ENCODE data around the gene CORO6.
"Not testable (repeated sequence)": the region's sequence is repeated elsewhere in the genome, so short reads cannot be mapped to it uniquely, and the experiment has no call there.

CORO6 gene

DNA sequence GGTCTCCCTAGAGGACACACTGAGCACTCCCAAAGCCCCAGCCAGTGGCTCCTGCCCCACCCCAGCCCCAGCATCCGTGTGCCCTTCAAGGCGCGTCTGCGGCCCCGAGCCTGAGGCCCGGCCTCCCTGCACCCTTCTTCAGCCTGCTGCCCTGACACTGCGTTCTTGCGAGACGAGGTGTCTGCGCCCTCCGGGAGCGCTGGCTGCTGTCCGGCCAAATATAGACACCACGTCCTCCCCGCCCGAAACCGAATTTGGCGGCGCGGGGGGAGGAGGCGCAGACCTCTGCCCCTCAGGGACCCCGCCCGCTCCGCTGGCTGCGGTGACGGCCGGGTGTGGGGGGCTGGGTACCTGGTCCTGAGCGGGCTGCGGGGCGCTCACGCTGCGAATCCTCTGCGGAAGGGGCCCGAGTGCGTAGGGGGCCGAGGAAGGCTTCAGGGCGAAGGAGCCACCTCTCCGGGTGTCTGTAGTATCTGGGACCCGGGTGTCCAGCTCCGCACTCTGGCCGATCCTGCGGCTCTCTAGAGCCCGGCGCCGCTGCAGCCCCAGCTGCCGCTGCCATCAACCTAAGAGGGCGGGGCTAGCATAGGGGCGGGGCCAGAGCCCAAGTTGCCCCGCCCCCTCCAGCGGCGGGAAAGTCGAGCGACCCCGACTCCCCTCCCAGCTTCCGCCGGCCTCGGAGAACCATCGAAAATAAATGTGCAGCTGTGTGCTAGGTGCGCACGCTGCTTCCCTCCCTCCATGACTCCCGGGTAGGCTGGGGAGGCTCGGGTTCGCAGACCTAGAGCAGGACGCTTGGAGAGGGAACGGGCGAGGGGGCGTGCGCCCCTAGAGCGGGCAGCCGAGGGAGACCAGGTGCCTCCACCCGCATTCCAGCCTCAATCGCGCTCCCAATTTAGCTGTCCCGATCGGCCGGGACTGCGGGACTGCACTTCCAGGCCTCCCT lies at the start of gene CORO6:
CORO6 (minus strand) TSS at position 576 of the 946 bp plus-strand sequence. CDS start 1,491 bp downstream, outside the sequence.
- DNase-seq = no peak

DNA sequence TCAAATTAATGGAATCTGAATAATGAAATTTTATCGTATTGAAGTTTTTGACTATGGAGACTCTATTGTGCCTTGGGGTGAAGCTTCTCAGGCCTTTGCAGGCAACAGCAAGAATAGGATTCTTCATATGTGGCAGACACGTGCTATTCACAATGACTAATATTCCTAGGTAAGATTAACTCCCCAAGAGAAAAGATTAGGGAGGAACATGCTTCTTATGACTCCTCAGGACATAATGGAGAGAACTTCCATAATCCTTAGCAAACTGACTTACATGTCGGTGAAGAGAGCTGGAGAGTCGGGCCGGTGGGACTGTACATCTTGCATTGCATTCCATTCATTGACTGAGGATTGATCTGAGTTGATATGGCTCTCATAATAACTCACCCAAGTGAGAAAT lies 48.9 kb upstream of the CORO6 start:
- DNase-seq = no peak

DNA sequence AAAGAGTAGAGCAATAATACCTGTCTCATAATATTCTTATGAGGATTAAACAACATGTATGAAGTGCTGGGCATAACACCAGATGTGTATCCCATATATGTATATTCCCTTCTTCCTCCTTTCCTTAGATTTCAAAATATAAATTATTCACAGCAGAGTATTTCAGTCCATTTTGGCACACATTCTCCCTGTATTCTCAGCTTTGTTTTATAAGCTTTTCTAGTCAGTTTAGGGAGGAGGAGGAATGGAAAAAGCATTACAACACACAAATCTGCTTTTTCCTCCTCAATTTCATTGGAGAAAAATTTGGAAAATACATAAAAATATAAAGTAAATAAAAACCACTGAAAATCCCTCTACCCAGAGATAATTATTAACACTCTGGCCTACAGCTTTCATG lies 46.6 kb upstream of the CORO6 start:
- DNase-seq = no peak

DNA sequence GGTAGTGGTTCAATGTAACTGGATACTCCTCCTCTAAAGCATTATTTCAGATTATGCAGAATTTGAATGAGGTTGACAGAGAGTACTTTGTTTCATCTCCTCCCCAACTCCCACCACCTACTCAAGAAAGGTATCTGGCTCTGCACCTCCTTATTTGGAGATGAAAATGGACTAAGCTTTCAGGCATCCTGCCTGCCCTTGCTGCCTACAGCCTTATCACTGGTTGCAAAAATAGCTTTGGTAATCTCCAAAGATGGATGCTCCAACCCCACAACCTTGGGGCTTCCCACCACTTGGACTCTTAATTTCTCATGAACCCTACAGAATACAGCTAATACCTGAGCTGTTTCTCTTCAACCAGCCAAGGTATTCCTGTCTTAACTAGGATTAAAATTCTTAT lies 45.3 kb upstream of the CORO6 start:
- DNase-seq = no peak

DNA sequence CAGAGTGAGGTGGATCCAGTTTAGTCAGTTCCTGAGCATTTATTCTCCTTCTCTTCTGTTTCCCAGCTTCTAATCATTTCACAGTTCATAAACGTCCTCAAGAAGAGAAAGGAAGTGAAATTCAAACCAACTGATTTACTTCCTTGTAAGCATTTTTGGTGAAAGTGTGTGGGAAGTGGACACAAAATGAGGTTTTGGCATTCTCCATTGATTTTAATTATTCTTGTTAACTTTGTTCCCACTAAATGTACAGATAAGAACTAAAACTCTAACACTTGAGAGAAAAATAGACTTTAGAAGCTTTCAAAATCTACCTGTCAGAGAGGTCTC lies 42.7 kb upstream of the CORO6 start:
- DNase-seq = no peak

DNA sequence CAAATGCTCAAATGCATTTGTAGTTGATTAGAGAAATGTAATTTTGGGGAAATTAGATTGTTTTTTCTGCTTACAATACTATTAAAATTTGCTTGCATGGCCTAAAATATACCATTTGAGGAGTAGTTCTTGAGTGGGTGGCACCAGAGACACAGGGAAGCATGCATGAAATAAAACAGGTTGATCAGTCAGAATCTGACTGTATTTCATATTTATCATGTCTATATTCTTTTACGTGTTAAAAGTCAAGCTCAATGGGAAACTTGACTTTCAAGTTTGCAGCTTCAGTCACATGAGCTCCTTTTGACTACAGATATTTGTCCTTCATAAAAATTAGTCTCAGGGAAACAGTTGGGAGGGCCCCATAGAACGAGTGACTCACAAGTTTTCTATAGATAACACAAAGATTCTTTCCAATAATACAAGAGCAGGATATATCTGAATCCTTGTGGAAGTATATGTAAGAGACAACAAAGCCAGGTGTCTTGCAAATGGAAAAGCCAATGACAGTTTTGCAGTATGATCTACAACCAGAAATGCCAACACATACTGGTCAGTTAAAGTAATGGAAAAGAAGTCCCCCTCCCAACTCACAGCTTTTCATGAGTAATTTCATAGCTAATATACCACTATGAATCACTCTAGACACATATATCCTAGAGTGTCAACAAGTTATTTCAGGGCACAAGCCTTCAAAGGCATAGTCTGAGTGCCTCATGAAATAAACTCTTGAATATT lies 42.2 kb upstream of the CORO6 start:
- no peak for DNase-seq

DNA sequence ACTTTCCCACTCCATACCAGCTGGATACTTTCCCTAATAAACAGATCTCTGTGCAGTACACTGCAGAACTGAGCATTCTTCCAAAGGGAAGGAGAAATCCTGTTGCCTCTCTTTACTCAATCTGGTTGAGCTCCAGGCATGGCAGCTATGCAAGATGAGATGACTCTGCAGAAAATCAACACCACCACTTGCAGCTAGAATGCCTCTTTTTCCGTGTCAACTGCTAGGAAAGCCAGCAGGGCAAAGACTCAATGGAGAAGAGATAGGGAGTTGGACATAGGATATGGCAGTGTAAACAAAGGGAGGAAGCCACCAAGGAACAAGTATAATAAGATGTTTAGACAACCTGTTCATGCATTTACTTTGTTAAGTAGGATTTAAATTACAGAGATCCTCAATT lies 40.4 kb upstream of the CORO6 start:
- no peak for DNase-seq

DNA sequence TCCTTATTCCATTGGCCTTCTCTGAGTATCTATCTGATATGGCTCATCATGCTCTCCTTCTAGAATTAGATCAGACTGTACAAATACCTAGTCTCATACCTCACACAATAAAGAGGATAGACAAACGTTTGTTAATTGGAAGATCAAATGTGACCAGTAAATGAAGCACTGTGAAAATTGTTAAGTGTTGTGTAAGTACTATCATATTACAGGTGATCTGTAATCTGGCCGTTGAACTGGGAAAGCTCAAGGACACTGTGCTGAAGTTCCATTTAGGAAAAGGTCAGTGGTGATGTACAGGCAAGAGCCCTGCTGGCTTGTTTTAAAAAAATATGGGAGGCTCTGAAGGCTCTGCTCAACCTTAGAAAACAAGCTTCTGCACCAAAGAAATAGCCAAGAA lies 38.5 kb upstream of the CORO6 start:
- DNase-seq = no peak

DNA sequence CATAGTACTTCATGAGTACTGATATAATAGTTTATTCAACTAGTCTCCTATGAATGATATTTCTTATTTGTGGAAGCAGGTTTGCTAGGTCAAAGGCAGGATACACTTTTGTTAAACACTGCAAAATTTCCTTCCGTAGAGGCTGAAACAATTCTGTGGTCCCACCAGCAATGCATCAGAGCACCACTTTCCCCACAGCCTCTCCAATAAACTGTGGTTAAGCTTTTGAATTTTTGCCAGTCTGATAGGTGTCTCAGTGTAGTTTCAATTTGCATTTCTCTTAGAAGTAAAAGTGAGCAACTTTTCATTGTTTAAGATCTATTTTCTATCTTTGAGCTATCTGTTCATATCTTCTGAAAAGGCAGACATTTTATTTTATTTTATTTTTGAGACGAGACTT lies 36.4 kb upstream of the CORO6 start:
- no peak for DNase-seq

DNA sequence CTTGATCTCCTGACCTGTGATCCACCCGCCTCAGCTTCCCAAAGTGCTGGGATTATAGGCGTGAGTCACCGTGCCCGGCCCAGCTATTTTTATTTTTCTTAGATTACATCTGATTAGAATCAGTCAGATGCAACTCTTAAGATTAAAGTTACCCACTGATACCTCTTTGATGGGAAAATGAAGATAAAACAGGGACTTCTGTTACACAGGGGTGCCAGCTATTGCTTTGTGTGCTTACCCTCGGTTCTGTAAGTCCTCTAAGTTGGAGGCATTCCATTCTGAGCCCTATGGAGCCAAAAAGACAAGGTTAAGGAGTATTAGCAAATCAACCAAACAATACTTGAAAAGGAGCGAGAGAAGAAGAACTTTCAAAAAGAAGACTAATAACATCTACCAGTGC lies 32.6 kb upstream of the CORO6 start:
- no peak for DNase-seq

DNA sequence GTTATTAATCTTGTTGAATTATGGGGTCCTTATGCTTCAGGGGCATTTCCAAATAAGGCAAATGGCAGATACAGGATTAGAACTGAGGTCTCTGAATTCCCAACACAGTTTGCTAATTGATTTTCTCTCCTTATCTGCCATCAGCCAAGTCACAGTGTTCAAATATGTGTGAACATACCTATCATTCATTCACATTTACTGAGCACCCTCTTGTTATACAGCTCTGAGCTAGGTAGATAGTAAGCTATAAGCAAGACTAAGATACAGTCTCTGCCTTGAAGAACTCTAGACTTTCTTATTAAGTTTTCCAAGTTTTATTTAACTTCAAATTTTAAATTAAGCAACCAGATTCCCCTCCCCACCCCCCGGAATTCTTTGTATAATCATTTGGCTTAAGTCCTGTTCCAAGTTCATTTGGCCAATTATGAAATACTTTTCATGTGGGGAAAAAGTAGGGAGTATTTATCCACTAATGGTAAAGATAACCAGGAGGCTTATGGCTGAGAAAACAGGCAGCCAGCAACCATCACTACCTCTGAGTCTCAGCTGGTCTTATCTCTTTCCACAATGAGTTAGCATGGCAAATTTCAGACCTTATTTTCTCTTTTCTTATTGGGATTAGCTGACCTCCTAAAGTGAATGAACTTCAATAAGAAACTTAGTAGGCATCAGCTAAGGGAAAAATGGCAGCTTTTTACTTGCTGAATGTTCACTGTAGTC lies 31.4 kb upstream of the CORO6 start:
- no peak for DNase-seq

DNA sequence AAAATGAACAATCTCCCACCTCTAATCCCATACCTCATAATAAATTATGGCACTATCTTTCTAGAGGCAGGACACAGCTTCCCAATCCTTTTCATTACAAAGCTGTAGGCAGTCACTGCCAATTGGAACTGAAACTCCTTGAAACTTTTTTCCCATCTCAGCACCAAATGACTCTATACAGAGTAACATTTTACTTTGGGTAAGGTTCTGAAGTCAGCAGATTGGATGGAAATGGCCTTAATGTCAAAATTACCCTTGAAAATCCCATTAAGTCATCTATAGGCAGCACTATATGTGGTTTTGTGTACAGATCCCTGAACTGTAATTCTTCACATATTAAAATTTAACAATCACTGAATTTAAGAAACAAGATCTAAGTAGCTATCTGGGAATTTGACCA lies 30.3 kb upstream of the CORO6 start:
- DNase-seq = no peak

DNA sequence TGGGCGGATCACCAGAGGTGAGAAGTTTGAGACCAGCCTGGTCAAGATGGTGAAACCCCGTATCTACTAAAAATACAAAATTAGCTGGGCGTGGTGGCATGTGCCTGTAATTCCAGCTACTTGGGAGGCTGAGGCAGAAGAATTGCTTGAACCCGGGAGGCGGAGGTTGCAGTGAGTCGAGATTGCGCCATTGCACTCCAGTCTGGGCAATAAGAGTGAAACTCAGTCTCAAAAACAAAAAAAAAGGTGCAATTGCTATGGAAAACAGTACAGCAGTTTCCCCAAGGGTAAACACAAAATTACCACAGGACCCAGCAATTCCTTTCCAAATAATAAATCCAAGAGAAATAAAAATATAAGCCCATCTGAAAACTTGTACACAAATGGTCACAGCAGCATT lies 29.2 kb upstream of the CORO6 start:
- not testable (repeated sequence) for DNase-seq

DNA sequence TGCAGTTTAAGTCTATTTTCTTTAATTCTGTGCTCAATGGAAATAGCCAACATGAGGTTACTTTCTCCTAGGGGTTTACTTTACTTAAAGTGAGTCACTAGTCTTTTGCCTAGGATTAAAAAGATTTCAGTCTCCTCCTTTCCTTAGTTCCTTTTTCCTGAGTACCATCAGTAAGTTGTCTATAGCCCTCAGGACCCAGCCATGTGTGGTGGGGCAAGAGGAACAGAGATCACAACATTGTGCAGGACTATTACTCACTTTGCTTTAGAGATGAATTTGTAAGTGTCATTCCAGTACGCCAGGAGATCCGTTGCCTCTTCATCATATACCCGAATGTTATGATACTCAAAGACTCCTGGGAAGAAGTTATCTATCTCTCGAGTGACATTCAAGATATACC lies 27.7 kb upstream of the CORO6 start:
- DNase-seq = no peak

DNA sequence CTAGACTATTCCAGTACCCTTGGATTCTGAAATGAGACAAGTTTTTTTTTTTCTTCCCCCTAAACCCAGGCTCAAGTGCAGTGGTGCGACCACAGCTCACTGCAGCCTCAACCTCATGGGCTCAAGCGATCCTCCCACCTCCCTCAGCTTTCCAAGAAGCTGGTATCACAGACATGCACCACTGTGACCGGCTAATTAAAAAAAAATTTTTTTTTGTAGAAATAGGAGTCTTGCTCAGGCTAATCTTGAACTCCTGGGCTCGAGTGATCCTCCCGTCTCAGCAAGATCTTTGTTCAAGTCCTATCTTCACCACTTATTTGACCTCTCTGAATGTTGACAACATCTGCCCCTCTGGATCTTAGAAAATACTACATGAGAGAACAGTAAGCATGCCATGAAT lies 26.6 kb upstream of the CORO6 start:
- DNase-seq = no peak

DNA sequence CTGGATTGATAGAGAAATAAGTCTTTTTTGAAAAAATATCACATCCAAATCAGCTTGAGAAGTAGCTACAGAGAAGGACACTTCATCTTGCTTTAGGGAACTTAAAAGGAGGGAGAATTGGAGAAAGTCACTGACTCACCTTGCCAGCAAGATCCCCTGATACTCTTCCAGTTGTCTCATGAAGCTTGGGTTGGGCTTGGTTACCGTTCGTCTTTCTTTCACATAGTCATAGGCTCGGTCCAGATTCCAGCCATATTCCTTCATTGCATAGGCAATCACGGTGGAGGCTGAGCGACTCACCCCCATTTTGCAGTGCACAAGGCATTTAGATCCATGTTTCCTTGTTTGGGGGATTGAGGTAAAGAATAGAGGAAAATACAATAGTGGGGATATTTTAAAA lies 25.3 kb upstream of the CORO6 start:
- no peak for DNase-seq

DNA sequence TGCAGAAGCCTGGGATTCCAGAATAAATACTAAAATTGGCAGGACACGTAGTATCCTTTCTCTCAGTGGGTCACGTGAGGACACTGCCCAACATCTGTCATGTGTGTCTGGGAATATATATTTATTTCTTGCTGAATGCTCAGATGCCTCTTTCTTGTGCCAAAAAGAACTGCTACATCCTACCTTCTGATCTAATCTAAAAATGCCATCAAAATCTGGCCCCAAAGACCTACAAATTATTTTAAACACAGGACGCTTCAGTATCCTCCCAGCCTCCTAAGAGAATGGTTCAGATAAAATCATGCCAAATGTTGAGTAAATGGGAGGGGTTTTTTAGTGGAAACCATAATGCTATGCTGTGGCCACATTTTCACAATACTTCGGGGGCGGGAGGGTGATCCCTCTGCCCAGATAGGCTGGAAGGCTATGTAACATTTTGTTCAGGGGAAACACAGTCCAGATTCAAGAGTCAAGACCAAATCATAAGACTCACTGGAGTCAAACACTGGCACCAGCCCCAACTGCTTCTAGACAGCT lies 22.9 kb upstream of the CORO6 start:
- no peak for DNase-seq

DNA sequence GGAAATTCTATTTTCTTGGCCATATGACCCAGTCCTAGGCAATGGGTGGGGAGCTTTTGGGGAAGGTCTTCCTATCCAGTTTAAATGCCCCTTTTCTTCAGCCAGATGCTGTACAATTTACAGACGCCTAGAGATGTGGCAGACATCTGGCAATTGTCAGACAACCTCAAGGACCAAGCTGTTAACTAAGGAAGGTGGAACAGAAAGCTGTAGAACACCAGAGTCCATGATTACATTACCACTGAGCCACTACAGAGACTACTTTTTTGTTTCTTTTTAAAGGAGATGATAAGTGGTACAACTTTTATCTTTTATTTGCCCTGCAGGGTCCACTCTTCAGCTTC lies 21.1 kb upstream of the CORO6 start:
- DNase-seq = no peak

DNA sequence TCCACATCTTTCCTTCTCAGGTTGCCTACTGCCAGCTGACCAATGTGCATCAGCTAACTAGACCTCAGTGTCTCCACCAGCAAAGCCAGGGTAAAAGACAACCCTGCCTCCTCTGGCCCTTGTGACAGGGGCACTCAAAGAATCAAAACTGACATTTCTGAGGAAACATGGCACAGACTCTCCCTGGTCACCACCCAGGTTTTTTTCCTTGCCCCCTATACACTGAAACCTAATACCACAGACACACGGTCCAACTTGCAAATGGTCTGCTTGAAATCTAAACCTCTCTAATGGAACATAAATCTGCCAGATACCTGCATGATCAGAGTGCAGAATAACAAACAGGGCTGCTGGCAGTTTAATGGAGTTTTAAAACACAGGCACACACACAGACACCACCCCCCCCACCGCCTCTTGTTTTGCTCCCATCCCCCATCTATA lies 19.5 kb upstream of the CORO6 start:
- peak; percentile 69 for DNase-seq

DNA sequence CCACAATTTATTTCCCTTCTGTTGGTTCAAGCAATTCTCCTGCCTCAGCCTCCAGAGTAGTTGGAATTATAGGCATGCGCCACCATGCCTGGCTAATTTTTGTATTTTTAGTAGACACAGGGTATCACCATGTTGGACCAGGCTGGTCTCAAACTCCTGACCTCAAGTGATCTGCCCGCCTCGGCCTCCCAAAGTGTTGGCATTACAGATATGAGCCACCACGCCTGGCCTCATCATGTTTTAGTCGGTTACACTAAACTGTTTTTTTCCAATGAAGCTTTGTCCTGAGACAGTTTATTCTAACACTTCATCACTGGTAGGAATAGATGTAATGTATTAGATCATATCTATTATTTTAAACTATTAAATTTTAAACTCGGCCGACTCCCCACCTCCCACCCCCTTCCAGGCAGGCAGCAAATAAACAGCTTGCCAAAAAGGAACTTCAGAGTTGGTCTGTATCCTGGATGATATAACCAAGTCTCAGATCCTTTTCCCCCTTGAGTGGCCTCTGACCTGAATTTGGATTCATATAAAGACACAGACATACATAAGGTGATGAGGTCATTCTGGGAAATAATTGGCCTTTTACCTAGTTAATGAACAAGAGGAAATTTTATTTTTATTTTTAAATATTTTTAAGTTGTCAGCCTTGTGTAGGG lies 18.4 kb upstream of the CORO6 start:
- no peak for DNase-seq

DNA sequence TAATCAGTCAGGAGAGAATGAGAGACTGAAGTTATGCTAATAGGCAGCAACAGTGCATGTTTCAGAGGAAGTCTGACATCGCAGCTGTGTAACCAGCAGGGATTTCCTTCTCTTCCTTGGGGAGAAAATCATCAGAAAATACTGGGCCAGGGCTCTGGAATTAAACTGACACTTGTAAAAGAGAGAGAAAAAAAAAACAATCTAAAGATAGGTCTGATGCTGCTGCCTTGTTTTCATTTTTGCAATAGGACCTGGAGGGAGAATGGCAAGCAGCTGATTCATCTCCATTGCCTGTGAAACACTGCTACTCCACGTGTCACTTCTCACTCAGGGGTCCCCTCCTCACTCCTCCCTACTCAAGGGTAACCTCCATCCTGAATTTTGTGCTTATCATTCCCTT lies 17.7 kb upstream of the CORO6 start:
- no peak for DNase-seq

DNA sequence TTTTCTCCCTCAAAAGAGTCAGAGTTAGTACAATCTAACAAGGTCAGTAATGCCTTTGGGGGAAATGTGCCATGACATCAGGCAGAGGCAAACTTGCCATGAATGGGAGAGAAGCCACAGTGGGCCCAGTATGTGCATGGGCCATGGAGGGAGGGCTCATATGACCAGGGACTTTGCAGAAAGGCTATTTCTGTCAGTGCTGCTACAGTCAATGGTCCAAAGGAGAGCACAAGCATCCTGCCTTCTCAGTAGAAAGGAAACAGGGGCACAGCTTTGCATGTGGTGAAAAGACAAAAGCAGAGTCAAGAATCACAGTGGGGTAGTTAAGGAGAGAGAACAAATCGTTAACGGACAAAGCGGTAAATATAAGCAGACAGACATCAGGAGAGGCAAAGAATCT lies 11.2 kb upstream of the CORO6 start:
- no peak for DNase-seq

DNA sequence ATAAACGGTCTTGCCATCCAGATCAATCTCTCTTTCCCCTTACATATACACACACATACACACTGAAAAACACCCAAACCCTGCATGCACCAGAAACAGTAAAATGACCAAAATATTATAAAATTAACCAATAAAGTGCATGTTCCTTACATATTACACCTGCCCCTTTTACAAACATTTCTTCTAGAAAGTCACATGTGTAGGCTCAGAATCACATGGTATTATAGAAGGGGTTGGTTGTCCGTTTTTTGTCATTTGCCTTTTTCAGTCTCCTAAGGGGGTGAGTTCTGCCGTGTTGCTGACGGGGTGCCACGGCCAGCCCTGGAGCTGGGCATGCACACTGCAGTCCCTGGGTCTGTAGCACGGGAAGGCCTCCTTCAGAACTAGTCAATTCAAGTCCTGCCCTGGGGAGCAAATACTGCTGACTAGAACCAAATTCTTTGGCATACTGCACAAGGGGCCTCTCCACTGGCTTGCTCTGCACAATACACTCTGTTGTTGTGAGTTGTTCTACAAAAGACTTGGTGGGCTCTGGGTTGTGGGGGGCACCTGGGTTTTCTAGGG lies 8.0 kb upstream of the CORO6 start:
- no peak for DNase-seq
